Measurements from ENCODE around the gene ZMIZ1.

GRCh38 chr10:79111427-79111826 is 42.7 kb downstream of the ZMIZ1 start:
- TF ChIP-seq POLR2A (IDR thresholded peaks at IDR 0.05) (no peak), CTCF (IDR thresholded peaks at IDR 0.05) (no peak)

Measured in suprapubic skin (tissue), 3 donors.